ENCODE results near the gene ZNF219. TPM values are rescaled to one million over a fixed set of nuclear protein-coding genes. Genes with fewer than 3 reads are reported as not detected.

ZNF219 gene
- total RNA-seq, 1 donor from 2014 or later = 25.2 TPM

GRCh38 chr14:21106176-21106497 is 7.7 kb upstream of the ZNF219 start:
- H3K36me3 Mint-ChIP-seq (ENCODE audit: unreplicated experiment) = no peaks in the 10 kb centered on the region
- peaks cover 5% of the 10 kb centered on the region for H3K27me3 Mint-ChIP-seq (ENCODE audit: unreplicated experiment)
- H3K9me3 Mint-ChIP-seq (ENCODE audit: unreplicated experiment) = no peaks in the 10 kb centered on the region
- no peak overlapping the region for H3K4me3 Mint-ChIP-seq (ENCODE audit: unreplicated experiment)
- H3K27ac Mint-ChIP-seq (ENCODE audit: unreplicated experiment) = no peak overlapping the region
- TF ChIP-seq, protein P1, sequence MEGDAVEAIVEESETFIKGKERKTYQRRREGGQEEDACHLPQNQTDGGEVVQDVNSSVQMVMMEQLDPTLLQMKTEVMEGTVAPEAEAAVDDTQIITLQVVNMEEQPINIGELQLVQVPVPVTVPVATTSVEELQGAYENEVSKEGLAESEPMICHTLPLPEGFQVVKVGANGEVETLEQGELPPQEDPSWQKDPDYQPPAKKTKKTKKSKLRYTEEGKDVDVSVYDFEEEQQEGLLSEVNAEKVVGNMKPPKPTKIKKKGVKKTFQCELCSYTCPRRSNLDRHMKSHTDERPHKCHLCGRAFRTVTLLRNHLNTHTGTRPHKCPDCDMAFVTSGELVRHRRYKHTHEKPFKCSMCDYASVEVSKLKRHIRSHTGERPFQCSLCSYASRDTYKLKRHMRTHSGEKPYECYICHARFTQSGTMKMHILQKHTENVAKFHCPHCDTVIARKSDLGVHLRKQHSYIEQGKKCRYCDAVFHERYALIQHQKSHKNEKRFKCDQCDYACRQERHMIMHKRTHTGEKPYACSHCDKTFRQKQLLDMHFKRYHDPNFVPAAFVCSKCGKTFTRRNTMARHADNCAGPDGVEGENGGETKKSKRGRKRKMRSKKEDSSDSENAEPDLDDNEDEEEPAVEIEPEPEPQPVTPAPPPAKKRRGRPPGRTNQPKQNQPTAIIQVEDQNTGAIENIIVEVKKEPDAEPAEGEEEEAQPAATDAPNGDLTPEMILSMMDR (IDR thresholded peaks at IDR 0.05) = no peak
- H3K4me1 Mint-ChIP-seq (ENCODE audit: unreplicated experiment) = peaks cover 38% of the 10 kb centered on the region
- no peak for DNase-seq (ENCODE audit: extremely low spot score, unreplicated experiment)

- Mint-ChIP-seq H3K4me3 (ENCODE audit: unreplicated experiment) (no peak overlapping the region), H3K27me3 (ENCODE audit: unreplicated experiment) (no peaks in the 10 kb centered on the region), H3K27ac (ENCODE audit: unreplicated experiment) (no peak overlapping the region), H3K9me3 (ENCODE audit: unreplicated experiment) (no peaks in the 10 kb centered on the region), H3K4me1 (ENCODE audit: unreplicated experiment) (peaks cover 41% of the 10 kb centered on the region), H3K36me3 (ENCODE audit: unreplicated experiment) (no peaks in the 10 kb centered on the region)
- TF ChIP-seq, protein P1 (IDR thresholded peaks at IDR 0.05) = no peak
- DNase-seq (ENCODE audit: extremely low spot score, unreplicated experiment) = no peak
Measured at GRCh38 chr14:21105095-21105494, 6.6 kb upstream of the ZNF219 start.

DNA sequence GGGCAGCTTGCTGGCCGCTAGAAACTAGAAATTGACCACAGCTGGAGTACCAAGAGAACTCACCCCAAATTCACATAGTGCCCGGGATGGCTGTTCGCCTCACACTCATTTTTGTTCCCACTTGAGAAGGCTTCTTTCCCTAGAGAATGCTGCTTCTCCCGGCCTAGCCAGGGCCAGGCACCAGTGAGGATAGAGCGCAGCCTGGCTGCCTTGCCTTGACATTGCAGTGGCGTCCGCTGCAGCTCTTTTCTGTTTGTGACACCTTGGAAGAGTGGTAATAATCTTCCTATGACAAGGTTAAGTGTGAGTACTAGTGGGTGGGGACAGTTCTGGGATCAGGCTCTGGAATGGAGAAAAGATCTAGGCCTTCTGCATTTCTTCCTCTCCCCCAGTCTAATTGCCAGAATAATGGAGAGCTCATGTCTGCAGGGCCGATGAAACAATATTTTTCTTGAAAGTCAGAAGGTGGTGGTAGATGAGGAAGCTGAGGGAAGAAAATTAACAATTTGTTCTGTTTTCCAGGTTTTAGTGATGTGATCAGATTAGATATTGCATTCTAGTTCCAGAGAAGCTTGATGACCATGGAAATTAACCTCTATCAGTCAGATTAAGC is 6.1 kb upstream of the ZNF219 start:
- H3K4me3 Mint-ChIP-seq (ENCODE audit: unreplicated experiment) = peak overlapping the region; percentile 95
- H3K9me3 Mint-ChIP-seq (ENCODE audit: unreplicated experiment) = no peaks in the 10 kb centered on the region
- DNase-seq (ENCODE audit: extremely low spot score, unreplicated experiment) = no peak
- H3K27me3 Mint-ChIP-seq (ENCODE audit: unreplicated experiment) = no peaks in the 10 kb centered on the region
- no peaks in the 10 kb centered on the region for H3K36me3 Mint-ChIP-seq (ENCODE audit: unreplicated experiment)
- H3K27ac Mint-ChIP-seq (ENCODE audit: unreplicated experiment) = peak overlapping the region; percentile 91
- TF ChIP-seq, protein P1 (IDR thresholded peaks at IDR 0.05) = peak; percentile 98
- peaks cover 44% of the 10 kb centered on the region for H3K4me1 Mint-ChIP-seq (ENCODE audit: unreplicated experiment)

GRCh38 chr14:21103710-21104447 is 5.4 kb upstream of the ZNF219 start:
- DNase-seq (ENCODE audit: extremely low spot score, unreplicated experiment) = peak; percentile 97
- H3K27me3 Mint-ChIP-seq (ENCODE audit: unreplicated experiment) = no peaks in the 10 kb centered on the region
- no peaks in the 10 kb centered on the region for H3K36me3 Mint-ChIP-seq (ENCODE audit: unreplicated experiment)
- H3K4me3 Mint-ChIP-seq (ENCODE audit: unreplicated experiment) = peak overlapping the region; percentile 95
- TF ChIP-seq, protein P1 (IDR thresholded peaks at IDR 0.05) = peak; percentile 70
- peak overlapping the region; percentile 91 for H3K27ac Mint-ChIP-seq (ENCODE audit: unreplicated experiment)
- H3K4me1 Mint-ChIP-seq (ENCODE audit: unreplicated experiment) = peaks cover 51% of the 10 kb centered on the region
- H3K9me3 Mint-ChIP-seq (ENCODE audit: unreplicated experiment) = no peaks in the 10 kb centered on the region

DNA sequence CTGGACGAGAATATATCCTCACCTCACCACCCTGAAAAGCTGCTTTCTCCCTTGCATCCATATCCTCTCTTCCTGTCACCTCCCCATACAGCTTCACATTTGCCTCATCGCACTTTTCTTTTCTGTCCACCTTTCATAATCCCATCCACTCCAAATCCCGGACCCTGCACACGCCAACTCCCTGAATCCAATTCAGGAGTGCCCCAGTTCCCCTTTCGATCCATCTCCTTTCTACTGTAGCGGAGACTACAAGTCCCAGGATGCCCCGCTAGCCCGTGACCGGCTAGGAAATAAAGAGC is 4.9 kb upstream of the ZNF219 start:
- no peak for DNase-seq (ENCODE audit: extremely low spot score, unreplicated experiment)
- Mint-ChIP-seq H3K27ac (ENCODE audit: unreplicated experiment) (peak overlapping the region; percentile 91), H3K36me3 (ENCODE audit: unreplicated experiment) (no peaks in the 10 kb centered on the region), H3K4me1 (ENCODE audit: unreplicated experiment) (peaks cover 54% of the 10 kb centered on the region), H3K4me3 (ENCODE audit: unreplicated experiment) (peak overlapping the region; percentile 95), H3K27me3 (ENCODE audit: unreplicated experiment) (no peaks in the 10 kb centered on the region), H3K9me3 (ENCODE audit: unreplicated experiment) (no peaks in the 10 kb centered on the region)
- TF ChIP-seq, protein P1 (IDR thresholded peaks at IDR 0.05) = no peak
